Stimulated activated CD4-positive, alpha-beta T cell treated with anti-CD3 and anti-CD28 coated beads, Interleukin-15, amount 100 ng/mL, for 1 hour (primary cell): ENCODE data around the gene IL27RA.
A peak's percentile ranks its signal among the peaks of the same experiment; 100 is the strongest.

Experiments used
- DNase-seq, 2 donors: peaks; one replicate each; pipeline ENCODE4 v3.0.0-alpha.2; 2020; ENCODE audit warnings: low read depth in 1 of 2, low spot score in 1 of 2

Gene IL27RA

DNA sequence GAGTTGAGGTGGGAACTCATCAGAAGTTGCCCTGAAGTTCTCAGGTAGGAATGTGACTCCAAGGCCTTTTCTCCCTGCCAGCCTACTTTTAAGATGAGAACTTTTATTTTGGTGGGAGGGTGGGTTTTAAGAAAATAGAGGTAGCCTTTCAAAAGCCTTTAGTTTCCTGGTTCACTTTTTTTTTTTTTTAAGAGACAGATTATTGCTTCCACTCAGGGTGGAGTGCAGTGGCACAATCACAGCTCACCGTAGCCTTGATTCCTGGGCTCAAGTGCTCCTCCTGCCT, 51.1 kb downstream of the IL27RA start:
- no peak for DNase-seq

DNA sequence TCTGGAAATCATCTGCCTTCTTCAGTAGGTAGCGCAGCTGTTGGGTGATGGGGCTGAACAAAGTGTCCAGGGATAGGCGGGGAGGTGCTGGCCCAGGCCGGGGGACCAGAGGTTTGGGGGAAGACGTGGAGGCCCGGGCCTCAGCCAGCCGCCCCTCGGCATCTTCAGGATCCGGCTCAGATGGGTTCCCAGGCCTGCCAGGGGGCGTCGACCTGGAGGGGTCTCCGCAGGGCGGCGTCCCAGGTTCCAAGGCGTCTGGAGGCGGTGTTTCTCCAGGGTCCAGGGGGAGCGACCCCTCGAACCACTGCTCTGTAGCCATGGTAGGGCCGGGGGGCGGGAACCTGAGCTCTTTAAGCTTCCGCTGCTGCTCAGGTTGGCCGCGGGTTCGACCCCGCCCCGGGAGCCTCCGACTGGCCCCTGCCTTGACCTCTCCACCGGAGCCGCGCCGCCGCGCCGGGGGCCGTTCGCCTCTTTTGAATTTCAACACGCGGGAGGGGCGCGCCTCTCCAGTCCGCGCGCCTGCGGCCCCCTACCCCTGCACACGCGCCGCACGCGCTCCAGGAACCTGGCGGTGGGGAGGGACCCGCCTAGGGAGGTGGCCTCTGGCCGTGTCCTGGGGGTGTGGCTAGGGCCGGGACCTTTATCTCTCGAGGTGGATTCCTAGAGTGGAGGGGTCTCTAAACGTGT, 53.9 kb downstream of the IL27RA start, which contains the start of gene C19orf67:
C19orf67 (minus strand) TSS at position 475 of the 687 bp plus-strand sequence; CDS start at position 319, 156 bp downstream.
- DNase-seq, result no peak

DNA sequence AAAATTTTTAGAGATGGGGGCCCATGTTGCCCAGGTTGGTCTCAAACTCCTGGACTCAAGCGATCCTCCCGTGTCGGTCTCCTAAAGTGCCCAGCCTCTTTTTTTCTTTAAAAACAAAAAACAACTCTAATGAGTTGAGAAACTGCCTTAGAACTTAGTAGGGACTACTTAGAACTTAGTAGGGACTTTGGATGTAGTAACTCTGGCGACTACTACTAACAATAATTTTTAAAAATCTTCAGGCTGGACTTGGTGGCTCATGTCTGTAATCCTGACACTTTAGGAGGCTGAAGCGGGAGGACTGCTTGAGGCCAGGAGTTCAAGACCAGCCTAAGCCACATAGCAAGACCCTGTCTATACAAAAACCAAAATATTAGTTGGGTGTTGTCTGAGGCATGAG, 54.5 kb downstream of the IL27RA start:
- no peak for DNase-seq

DNA sequence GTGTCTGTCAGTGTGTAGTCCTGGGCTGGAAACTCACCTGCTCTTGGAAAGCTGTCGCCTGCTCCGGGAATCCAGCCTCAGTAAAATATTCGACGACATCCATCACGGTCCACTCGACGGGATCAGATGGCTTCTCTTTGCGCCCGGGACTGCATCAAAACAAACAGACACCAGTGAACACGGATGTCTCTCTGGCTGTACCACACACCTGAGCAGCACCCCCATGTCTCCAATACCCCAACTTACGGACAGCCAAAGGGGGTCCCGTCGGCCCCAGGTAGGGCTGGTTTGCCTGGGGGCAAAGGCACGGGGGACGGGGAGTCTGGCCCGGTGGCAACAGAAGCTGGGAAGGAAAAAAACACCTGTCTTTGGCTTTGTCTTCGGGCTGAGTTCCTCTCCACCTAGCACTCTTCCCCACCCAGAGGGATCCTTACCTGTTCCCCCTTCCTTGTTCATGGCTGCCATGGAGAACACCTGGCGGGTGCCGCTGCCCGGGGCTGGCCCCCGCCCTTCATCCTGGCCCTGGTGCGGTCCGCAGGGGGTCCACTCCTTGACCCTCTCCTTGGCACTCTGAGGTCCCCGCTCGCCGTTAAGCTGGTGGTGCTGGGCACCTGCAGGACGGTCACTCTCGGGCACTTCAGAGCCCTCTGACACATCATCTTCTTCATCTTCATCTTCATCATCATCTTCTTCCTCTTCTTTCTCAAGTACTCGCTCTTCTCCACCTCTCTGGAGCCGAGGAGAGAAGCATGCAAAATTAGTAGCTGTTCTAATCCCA, 57.3 kb downstream of the IL27RA start:
- no peak for DNase-seq

- no peak for DNase-seq
Measured at GRCh38 chr19:14089412-14089661, 57.8 kb downstream of the IL27RA start.

- DNase-seq, result peak in 1 of 2 donors; percentile 46
Measured at GRCh38 chr19:14089662-14090508, 58.3 kb downstream of the IL27RA start.

DNA sequence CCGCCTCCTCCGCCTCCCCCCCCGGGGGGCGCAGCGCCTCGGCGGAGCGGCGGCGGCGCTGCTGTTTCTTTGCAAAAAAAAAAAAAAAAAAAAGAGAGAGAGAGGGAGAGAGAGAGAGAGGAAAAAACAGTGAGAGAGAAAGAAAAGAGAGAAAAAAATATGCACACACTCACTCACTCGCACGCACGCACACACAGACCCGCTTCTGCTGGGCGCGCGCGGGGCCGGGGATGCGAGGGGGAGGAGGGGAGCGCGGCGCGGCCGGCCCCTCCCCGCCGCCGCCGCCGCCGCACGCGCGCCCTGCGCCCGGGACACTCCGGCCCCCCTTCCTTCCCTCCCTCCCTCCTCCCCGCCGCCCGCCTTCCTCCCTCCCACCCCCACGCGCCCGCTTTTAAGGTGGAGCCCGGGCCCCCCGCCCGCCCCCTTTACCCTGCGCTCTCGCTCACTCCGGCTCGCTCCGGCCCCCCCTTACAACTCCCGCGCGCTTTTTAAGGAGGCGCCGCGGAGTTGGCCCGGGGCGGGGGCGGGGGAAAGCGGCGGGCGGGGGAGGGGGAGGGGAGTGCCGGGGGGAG, 59.0 kb downstream of the IL27RA start, which contains the start of gene SAMD1:
SAMD1 (minus strand) TSS at position 243 of the 572 bp plus-strand sequence.
- peak; percentile 73 to 77 for DNase-seq

GRCh38 chr19:14091081-14091812, 59.7 kb downstream of the IL27RA start:
- DNase-seq, result peak in 1 of 2 donors; percentile 43

- no peak for DNase-seq
Measured at GRCh38 chr19:14091813-14092462, 60.4 kb downstream of the IL27RA start.

- DNase-seq, result no peak
Measured at GRCh38 chr19:14093117-14093823, 61.7 kb downstream of the IL27RA start.

DNA sequence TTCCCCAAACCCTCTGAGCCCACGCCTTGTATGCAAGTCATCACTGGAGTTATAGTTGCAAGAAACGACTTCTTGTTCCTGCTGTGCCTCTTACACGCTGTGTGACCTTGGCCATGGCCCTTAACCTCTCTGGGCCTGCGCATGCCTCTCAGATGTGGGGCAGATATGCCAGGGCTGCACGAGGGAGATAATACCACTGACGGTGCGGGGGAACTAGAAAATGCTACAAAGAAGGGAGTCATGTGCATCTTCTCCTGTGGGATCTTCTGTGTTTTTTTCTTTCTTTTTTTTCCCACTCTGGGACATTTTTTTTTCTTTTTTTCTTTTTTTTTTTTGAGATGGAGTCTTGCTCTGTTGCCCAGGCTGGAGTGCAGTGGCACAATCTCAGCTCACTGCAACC, 63.3 kb downstream of the IL27RA start:
- DNase-seq, result no peak

DNA sequence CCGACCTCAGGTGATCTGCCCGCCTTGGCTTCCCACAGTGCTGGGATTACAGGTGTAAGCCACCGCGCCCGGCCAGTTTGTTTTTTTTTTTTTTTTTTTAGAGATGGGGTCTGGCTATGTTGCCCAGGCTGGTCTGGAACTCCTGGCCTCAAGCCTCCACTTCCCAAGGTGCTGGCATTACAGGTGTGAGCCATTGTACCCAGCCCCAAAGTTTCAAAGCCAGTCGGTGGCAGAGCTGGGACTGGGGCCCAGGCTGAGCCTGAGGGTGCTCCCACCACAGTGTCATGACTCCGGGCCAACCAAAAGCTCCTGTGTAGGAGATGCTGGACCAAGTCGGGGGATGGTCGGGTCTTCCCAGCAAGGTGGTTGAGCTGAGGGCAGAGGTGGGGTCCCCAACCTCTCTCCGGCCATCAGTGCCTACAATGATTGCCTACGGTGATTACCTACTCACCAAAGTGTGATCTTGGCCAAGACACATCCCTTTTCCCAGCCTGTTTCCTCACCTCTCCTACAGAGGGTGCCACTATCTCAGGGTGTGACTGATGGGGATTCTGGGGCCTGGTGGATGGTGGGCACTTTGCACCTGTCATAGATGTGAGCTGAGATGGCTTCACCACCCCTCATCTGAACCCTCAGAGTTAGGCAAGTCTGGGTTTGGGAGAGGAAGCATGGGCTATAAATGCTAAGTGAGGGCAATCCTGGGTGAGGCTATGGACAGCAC, 64.9 kb downstream of the IL27RA start:
- no peak for DNase-seq

DNA sequence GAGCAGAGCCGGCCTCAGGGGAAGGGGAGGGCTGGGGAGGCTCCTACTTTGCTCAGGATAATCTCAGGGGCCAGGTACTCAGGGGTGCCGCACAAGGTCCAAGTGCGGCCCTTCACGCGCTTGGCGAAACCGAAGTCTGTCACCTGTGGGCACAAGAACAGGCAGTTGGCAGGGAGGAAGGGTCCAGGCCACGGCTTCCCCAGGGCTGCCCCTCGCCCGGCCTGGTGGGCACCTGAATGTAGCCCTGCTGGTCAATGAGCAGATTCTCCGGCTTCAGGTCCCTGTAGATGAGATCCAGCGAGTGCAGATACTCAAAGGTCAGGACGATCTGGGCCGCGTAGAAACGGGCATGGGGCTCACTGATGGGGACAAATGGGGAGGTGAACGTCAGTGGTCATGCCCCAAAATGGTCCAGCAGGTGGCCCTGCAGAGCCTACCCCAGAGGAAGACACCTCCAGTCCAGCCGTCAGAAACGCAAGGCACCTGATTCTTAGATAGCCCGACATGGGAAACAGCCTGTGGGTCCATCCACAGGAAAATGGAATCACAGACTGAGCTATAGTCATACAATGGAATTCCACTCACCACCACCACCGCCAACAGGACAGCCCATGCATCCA, 66.1 kb downstream of the IL27RA start:
- no peak for DNase-seq

DNA sequence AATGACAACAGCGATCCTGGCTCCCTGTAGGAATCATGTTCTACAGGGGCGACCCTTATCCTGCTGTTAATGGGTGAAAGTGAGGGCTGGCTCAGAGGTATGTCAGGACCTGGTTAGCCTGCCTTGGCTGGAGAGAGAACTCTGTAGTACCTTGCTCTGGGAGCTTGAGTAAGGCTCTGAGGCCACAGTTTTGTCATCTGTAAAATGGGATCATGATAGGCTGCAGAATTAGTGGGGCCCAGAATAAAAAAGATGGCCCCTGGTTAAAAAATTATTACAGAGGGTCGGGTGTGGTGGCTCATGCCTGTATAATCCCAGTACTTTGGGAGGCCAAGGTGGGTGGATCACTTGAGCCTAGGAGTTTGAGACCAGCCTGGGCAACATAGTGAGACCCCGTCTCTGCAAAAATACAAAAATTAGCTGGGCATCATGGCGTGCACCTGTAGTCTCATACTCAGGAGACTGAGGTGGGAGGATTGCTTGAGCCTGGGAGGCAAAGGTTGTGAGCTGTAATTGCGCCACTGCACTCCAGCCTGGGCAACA, 69.5 kb downstream of the IL27RA start:
- no peak for DNase-seq

GRCh38 chr19:14102102-14102696, 70.6 kb downstream of the IL27RA start:
- DNase-seq, result no peak

DNA sequence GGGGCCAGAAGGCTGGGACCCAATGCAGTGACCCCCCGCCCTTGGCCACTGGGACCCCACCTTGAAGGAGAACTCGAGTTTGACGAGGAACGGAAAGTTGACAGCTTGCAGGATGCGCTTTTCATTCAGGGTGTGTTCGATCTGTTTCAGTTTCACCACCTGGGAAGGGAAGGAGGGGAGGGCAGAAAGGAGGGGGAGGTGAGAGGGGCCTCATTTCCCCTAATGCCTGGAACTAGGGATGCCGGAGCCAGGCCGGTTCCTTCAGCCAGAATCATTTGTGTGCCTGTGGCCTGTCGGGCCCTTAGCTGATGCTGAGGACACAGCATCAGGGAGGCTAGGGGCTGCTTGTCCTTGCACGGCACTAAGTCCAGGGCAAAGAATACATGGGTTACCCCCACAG, 71.2 kb downstream of the IL27RA start:
- no peak for DNase-seq
